ENCODE results near the gene TMEM198. TPM values are rescaled to one million over a fixed set of nuclear protein-coding genes. Genes with fewer than 3 reads are reported as not detected.

Gene TMEM198
- total and polyA plus RNA-seq, 2 experiments from 2014 or later, result 8.0 to 10.4 TPM

DNA sequence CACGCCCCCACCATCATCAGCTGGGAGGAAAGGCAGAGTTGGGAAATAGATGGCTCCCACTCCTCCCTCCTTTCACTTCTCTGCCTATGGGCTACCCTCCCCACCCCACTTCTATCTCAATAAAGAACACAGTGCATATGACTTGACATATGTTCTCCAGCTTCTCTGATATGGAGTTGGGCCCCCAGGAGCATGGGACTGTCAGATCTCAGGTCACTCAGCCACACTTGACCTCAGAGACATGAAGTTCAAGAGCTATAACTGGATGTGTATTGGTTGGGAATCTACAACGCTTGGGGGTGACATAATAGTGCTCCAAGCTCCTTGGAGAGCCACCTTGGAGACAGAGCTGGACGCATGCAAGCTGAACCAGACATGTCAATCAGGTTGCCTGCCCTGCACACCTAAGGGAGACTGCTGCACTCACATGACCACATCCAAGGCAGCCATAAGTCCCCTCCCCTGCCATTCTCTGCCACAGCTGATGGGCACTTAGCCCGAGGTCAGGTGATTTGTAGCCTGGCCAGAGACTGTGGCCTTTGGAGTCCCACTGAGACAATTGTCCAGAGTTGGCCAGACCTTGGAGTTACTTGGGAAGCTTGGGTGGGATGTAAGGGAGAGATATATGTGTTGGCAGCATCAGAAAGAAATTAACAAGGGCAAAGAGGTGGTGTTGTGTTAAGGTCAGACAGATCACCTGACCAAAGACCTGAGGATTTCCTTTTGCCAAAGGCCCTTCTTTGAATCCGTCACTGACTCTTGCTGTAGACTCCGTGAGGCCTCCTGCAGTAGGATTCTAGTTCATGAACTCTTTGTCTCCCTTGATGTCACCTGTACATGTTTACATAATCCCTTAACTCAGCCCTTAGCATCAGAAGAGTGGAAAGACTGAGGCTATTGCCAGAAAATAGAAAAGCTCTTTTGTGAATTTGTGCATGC is 32.0 kb downstream of the TMEM198 start:
- peaks cover 16% of the 10 kb centered on the region for H3K4me1 ChIP-seq (ENCODE audit: insufficient read depth)
- H3K4me2 ChIP-seq, result peak overlapping the region; percentile 35
- TF ChIP-seq, protein P1, sequence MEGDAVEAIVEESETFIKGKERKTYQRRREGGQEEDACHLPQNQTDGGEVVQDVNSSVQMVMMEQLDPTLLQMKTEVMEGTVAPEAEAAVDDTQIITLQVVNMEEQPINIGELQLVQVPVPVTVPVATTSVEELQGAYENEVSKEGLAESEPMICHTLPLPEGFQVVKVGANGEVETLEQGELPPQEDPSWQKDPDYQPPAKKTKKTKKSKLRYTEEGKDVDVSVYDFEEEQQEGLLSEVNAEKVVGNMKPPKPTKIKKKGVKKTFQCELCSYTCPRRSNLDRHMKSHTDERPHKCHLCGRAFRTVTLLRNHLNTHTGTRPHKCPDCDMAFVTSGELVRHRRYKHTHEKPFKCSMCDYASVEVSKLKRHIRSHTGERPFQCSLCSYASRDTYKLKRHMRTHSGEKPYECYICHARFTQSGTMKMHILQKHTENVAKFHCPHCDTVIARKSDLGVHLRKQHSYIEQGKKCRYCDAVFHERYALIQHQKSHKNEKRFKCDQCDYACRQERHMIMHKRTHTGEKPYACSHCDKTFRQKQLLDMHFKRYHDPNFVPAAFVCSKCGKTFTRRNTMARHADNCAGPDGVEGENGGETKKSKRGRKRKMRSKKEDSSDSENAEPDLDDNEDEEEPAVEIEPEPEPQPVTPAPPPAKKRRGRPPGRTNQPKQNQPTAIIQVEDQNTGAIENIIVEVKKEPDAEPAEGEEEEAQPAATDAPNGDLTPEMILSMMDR (IDR thresholded peaks at IDR 0.05; ENCODE audit: poor library complexity), result no peak
- TF ChIP-seq EZH2 (IDR thresholded peaks at IDR 0.05; ENCODE audit: borderline replicate concordance) (no peak), EZH2phosphoT487 (IDR thresholded peaks at IDR 0.05; ENCODE audit: low read depth, severe bottlenecking, unreplicated experiment) (no peak)
- no peak overlapping the region for H3K4me3 ChIP-seq
- H2AFZ ChIP-seq, result no peak overlapping the region
- no peaks in the 10 kb centered on the region for H3K9me2 ChIP-seq (replicated peaks; ENCODE audit: insufficient read depth)
- no peak for DNase-seq (ENCODE audit: low spot score)
- H3K27ac ChIP-seq, result peak overlapping the region; percentile 49
- H3K36me3 ChIP-seq (replicated peaks; ENCODE audit: insufficient read depth, low read depth), result no peaks in the 10 kb centered on the region
- no peaks in the 10 kb centered on the region for H3K9me3 ChIP-seq (ENCODE audit: low read depth)
- H4K20me1 ChIP-seq (ENCODE audit: insufficient read depth, poor library complexity, severe bottlenecking), result no peaks in the 10 kb centered on the region
- WGBS (ENCODE audit: low lambda C conversion rate, missing lambda C conversion rate), result 83% methylated on average over 6 of the region's 6 CpGs
- H3K27me3 ChIP-seq, result no peaks in the 10 kb centered on the region
- no peaks in the 10 kb centered on the region for H3K79me2 ChIP-seq

DNA sequence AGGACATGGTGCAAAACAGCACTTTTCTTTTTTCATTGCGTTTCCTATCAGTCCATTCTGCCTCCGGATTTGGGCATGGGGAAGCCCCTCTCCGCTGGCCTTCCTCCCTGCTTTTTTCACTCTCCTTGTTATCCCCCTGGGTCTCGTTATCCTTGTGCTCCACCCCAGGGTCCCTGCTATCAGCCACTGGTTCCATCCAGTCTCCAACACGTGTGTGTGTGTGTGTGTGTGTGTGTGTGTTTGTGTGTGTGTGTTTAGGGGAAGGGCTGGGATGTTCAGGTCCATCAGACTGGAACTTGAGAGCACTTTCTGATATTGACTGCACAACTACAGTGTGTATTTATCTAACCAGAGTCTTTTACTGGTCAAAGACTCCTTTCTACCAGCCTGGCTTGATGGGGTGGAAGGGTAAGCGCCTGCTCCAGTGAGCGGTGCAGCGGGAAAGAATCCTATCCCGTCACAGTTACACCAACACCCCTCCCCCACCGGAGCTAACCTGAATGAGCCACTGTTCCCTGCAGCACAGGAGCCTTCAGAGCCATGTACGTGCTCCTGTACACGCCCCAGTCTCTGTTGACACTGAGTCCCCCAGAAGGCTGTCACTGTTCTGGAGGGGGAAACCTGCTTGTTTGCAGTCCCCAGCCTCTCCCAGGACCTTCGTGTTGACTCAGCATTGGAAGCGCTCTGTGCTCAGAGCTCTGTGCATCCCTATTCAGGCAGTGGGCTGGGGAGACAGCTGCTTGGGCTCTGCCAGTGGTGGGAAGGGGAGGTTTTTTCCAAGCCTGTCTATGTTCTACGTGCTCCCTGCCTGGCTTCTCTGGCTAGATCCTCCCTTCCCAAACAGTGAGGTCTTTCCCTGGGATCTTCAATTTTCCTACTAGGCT is 32.9 kb downstream of the TMEM198 start:
- peak overlapping the region; percentile 35 for H3K4me2 ChIP-seq
- no peaks in the 10 kb centered on the region for H3K79me2 ChIP-seq
- no peaks in the 10 kb centered on the region for H4K20me1 ChIP-seq (ENCODE audit: insufficient read depth, poor library complexity, severe bottlenecking)
- H3K27me3 ChIP-seq, result no peaks in the 10 kb centered on the region
- no peaks in the 10 kb centered on the region for H3K9me3 ChIP-seq (ENCODE audit: low read depth)
- peak; percentile 86 for DNase-seq (ENCODE audit: low spot score)
- WGBS (ENCODE audit: low lambda C conversion rate, missing lambda C conversion rate), result 21% methylated on average over 15 of the region's 15 CpGs
- H3K9me2 ChIP-seq (replicated peaks; ENCODE audit: insufficient read depth), result no peaks in the 10 kb centered on the region
- no peak overlapping the region for H2AFZ ChIP-seq
- TF ChIP-seq EZH2 (IDR thresholded peaks at IDR 0.05; ENCODE audit: borderline replicate concordance), result no peak
- TF ChIP-seq, protein P1 (IDR thresholded peaks at IDR 0.05; ENCODE audit: poor library complexity), result no peak
- TF ChIP-seq EZH2phosphoT487 (IDR thresholded peaks at IDR 0.05; ENCODE audit: low read depth, severe bottlenecking, unreplicated experiment), result no peak
- peak overlapping the region; percentile 59 for H3K27ac ChIP-seq
- H3K4me1 ChIP-seq (ENCODE audit: insufficient read depth), result peaks cover 12% of the 10 kb centered on the region
- H3K4me3 ChIP-seq, result no peak overlapping the region
- no peaks in the 10 kb centered on the region for H3K36me3 ChIP-seq (replicated peaks; ENCODE audit: insufficient read depth, low read depth)

DNA sequence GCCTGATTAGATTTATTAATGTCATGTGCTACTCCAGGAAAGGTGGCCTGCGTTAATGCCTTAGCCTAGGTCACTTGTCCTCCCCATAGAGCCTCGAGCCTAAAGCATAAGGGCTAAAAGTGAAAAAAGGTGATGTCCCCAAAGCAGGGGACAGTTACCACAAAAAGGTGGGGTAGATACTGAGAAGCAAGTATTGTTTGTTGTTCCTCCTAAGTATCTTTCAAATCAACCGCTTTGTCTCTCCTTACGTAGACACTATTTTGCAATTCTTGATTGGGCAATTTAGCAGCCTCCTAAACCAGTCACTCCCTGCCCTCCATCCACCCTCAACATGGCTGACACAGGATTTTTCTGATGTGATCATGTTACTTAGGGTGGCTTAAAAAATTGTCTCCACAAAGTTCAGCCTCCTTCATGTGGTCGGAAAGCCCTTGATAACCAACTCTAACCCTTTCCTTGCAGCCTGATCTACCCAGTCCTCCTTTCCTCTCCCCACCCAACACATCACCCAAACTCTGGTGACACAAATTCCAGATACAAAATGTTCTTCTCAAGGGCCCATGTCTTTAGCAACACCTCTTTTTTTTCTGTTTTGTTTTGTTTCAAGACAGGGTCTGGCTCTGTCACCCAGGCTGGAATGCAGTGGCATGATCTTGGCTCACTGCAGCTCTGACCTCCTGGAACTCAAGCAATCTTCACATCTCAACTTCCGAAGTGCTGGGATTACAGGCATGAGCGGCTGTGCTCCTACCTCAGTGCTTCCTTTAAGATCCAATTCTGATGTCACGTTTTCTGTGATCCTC is 35.2 kb downstream of the TMEM198 start:
- peak overlapping the region; percentile 64 for H3K27ac ChIP-seq
- TF ChIP-seq, protein P1 (IDR thresholded peaks at IDR 0.05; ENCODE audit: poor library complexity), result no peak
- no peak for TF ChIP-seq EZH2phosphoT487 (IDR thresholded peaks at IDR 0.05; ENCODE audit: low read depth, severe bottlenecking, unreplicated experiment)
- TF ChIP-seq EZH2 (IDR thresholded peaks at IDR 0.05; ENCODE audit: borderline replicate concordance), result no peak
- H3K4me3 ChIP-seq, result no peak overlapping the region
- H3K36me3 ChIP-seq (replicated peaks; ENCODE audit: insufficient read depth, low read depth), result no peaks in the 10 kb centered on the region
- H3K4me1 ChIP-seq (ENCODE audit: insufficient read depth), result peaks cover 4% of the 10 kb centered on the region
- no peaks in the 10 kb centered on the region for H3K79me2 ChIP-seq
- no peak for DNase-seq (ENCODE audit: low spot score)
- no peak overlapping the region for H3K4me2 ChIP-seq
- 79% methylated on average over 8 of the region's 8 CpGs for WGBS (ENCODE audit: low lambda C conversion rate, missing lambda C conversion rate)
- H2AFZ ChIP-seq, result no peak overlapping the region
- no peaks in the 10 kb centered on the region for H4K20me1 ChIP-seq (ENCODE audit: insufficient read depth, poor library complexity, severe bottlenecking)
- H3K9me2 ChIP-seq (replicated peaks; ENCODE audit: insufficient read depth), result no peaks in the 10 kb centered on the region
- no peaks in the 10 kb centered on the region for H3K9me3 ChIP-seq (ENCODE audit: low read depth)
- H3K27me3 ChIP-seq, result no peaks in the 10 kb centered on the region
